Measurements from ENCODE around the gene PCDHA1. TPM values are rescaled to one million over a fixed set of nuclear protein-coding genes. Genes with fewer than 3 reads are reported as not detected.

PCDHA1 gene
- polyA plus RNA-seq, 1 of the 3 experiments (the other 2 are of a cell fraction), result 0.16 TPM

GRCh38 chr5:140883927-140884697 lies 98.2 kb downstream of the PCDHA1 start:
- Histone ChIP-seq H3K27me3 (ENCODE audit: insufficient read depth) (no peaks in the 10 kb centered on the region), H3K9ac (no peak overlapping the region), H2AFZ (ENCODE audit: low read depth) (no peak overlapping the region), H3K36me3 (replicated peaks in 1 of 2; ENCODE audit: control insufficient read depth in 1 of 2, insufficient read depth in 2 of 2, low read length in 1 of 2) (no peaks in the 10 kb centered on the region), H4K20me1 (ENCODE audit: insufficient read depth) (no peaks in the 10 kb centered on the region), H3K9me2 (no peaks in the 10 kb centered on the region), H3K4me2 (no peak overlapping the region), H3K79me2 (ENCODE audit: insufficient read depth) (no peaks in the 10 kb centered on the region), H3K27ac (ENCODE audit: low read depth in 2 of 2, low read length in 1 of 2) (no peak overlapping the region), H3K4me3 (ENCODE audit: low read depth in 2 of 2, low read length in 1 of 2) (no peak overlapping the region), H3F3A (replicated peaks; ENCODE audit: insufficient read depth) (no peaks in the 10 kb centered on the region), H3K9me3 (no peaks in the 10 kb centered on the region; the same call in 1 of the 2 replicates), H3K4me1 (ENCODE audit: control insufficient read depth in 1 of 2, insufficient read depth in 2 of 2, low read depth in 1 of 2, low read length in 1 of 2) (no peaks in the 10 kb centered on the region)
- no peak for TF ChIP-seq ELF1 (IDR thresholded peaks at IDR 0.05)
- no peak for TF ChIP-seq TCF12 (IDR thresholded peaks at IDR 0.05)
- no peak for TF ChIP-seq FOXJ3 (CRISPR knock-in tag; IDR thresholded peaks at IDR 0.05)
- TF ChIP-seq RAD21 (IDR thresholded peaks at IDR 0.05; ENCODE audit: low read length), result no peak
- no peak for TF ChIP-seq CHD2 (IDR thresholded peaks at IDR 0.05; ENCODE audit: low read length, partially characterized antibody)
- TF ChIP-seq, protein P1, sequence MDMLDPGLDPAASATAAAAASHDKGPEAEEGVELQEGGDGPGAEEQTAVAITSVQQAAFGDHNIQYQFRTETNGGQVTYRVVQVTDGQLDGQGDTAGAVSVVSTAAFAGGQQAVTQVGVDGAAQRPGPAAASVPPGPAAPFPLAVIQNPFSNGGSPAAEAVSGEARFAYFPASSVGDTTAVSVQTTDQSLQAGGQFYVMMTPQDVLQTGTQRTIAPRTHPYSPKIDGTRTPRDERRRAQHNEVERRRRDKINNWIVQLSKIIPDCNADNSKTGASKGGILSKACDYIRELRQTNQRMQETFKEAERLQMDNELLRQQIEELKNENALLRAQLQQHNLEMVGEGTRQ (IDR thresholded peaks at IDR 0.05; ENCODE audit: borderline replicate concordance, low read depth, low read length), result no peak
- TF ChIP-seq, protein P2, sequence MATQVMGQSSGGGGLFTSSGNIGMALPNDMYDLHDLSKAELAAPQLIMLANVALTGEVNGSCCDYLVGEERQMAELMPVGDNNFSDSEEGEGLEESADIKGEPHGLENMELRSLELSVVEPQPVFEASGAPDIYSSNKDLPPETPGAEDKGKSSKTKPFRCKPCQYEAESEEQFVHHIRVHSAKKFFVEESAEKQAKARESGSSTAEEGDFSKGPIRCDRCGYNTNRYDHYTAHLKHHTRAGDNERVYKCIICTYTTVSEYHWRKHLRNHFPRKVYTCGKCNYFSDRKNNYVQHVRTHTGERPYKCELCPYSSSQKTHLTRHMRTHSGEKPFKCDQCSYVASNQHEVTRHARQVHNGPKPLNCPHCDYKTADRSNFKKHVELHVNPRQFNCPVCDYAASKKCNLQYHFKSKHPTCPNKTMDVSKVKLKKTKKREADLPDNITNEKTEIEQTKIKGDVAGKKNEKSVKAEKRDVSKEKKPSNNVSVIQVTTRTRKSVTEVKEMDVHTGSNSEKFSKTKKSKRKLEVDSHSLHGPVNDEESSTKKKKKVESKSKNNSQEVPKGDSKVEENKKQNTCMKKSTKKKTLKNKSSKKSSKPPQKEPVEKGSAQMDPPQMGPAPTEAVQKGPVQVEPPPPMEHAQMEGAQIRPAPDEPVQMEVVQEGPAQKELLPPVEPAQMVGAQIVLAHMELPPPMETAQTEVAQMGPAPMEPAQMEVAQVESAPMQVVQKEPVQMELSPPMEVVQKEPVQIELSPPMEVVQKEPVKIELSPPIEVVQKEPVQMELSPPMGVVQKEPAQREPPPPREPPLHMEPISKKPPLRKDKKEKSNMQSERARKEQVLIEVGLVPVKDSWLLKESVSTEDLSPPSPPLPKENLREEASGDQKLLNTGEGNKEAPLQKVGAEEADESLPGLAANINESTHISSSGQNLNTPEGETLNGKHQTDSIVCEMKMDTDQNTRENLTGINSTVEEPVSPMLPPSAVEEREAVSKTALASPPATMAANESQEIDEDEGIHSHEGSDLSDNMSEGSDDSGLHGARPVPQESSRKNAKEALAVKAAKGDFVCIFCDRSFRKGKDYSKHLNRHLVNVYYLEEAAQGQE (IDR thresholded peaks at IDR 0.05; ENCODE audit: low read depth, low read length), result no peak
- TF ChIP-seq PBX3 (IDR thresholded peaks at IDR 0.05), result no peak
- TF ChIP-seq CTCF (IDR thresholded peaks at IDR 0.05), result no peak
- no peak for TF ChIP-seq IRF3 (IDR thresholded peaks at IDR 0.05; ENCODE audit: low read depth, low read length)
- no peak for TF ChIP-seq MXI1 (IDR thresholded peaks at IDR 0.05; ENCODE audit: low read depth, low read length)
- no peak for TF ChIP-seq GABPA (IDR thresholded peaks at IDR 0.05; ENCODE audit: low read depth)
- TF ChIP-seq RFX5 (IDR thresholded peaks at IDR 0.05; ENCODE audit: low read length), result no peak
- no peak for TF ChIP-seq SIN3A (IDR thresholded peaks at IDR 0.05; ENCODE audit: borderline replicate concordance, low read depth, low read length)
- no peak for TF ChIP-seq ZBTB33 (IDR thresholded peaks at IDR 0.05; ENCODE audit: borderline replicate concordance, low read depth)
- no peak for TF ChIP-seq EP300 (IDR thresholded peaks at IDR 0.05; ENCODE audit: borderline replicate concordance in 1 of 2, low read depth in 1 of 2, low read length in 1 of 2)
- no peak for TF ChIP-seq MEF2A (IDR thresholded peaks at IDR 0.05; ENCODE audit: borderline replicate concordance, low read depth)
- TF ChIP-seq MAX (IDR thresholded peaks at IDR 0.05; ENCODE audit: low read depth), result no peak
- CTCF ChIA-PET, result interaction anchor here (1.4 kb wide), 1 partner anchor 8 kb away, joined by 4 read pairs; no protein-coding TSS in a partner anchor
- WGBS (ENCODE audit: low lambda C conversion rate), result 89% methylated on average over 61 of the region's 79 CpGs
- peak; percentile 6 for DNase-seq
- POLR2A ChIA-PET, result no interaction called here
